Measurements from ENCODE around the gene SLC22A6. TPM values are rescaled to one million over a fixed set of nuclear protein-coding genes. Genes with fewer than 3 reads are reported as not detected.
A peak's percentile ranks its signal among the peaks of the same experiment; 100 is the strongest.

SLC22A6 gene
- total RNA-seq, 1 experiment from 2014 or later = not detected

- CTCF ChIA-PET = interaction anchor here (0.6 to 2.4 kb wide), 4 partner anchors 24 to 93 kb away, joined by 3 to 12 read pairs (median 3); no protein-coding TSS in a partner anchor
- intact Hi-C loops (cut with micrococcal nuclease) = no loop called here
- POLR2A ChIA-PET = interaction anchor here (0.6 kb wide), 1 partner anchor 577 kb away, joined by 3 read pairs; no protein-coding TSS in a partner anchor
- no peak for TF ChIP-seq CTCF (IDR thresholded peaks at IDR 0.05; ENCODE audit: unreplicated experiment)
- Mint-ChIP-seq H3K4me3 (ENCODE audit: unreplicated experiment) (no peak overlapping the region), H3K36me3 (ENCODE audit: insufficient read depth, unreplicated experiment) (no peaks in the 10 kb centered on the region), H3K27ac (ENCODE audit: low read depth, unreplicated experiment) (no peak overlapping the region), H3K27me3 (ENCODE audit: insufficient read depth, unreplicated experiment) (peaks cover 20% of the 10 kb centered on the region), H3K4me1 (ENCODE audit: insufficient read depth, unreplicated experiment) (no peaks in the 10 kb centered on the region), H3K9me3 (ENCODE audit: unreplicated experiment) (no peaks in the 10 kb centered on the region)
- DNase-seq (ENCODE audit: unreplicated experiment) = peak; percentile 73
- no TSS peak for BruUV-seq (replicated peaks)
Measured at GRCh38 chr11:62999649-63000048, 14.9 kb upstream of the SLC22A6 start.

GRCh38 chr11:62999156-62999555 is 14.4 kb upstream of the SLC22A6 start:
- Mint-ChIP-seq H3K4me3 (ENCODE audit: unreplicated experiment) (no peak overlapping the region), H3K36me3 (ENCODE audit: insufficient read depth, unreplicated experiment) (no peaks in the 10 kb centered on the region), H3K27ac (ENCODE audit: low read depth, unreplicated experiment) (no peak overlapping the region), H3K9me3 (ENCODE audit: unreplicated experiment) (no peaks in the 10 kb centered on the region), H3K4me1 (ENCODE audit: insufficient read depth, unreplicated experiment) (no peaks in the 10 kb centered on the region), H3K27me3 (ENCODE audit: insufficient read depth, unreplicated experiment) (peaks cover 15% of the 10 kb centered on the region)
- CTCF ChIA-PET = interaction anchor here (0.6 to 2.4 kb wide), 4 partner anchors 24 to 93 kb away, joined by 3 to 12 read pairs (median 3); no protein-coding TSS in a partner anchor
- intact Hi-C loops (cut with micrococcal nuclease) = no loop called here
- BruUV-seq (replicated peaks) = no TSS peak
- no peak for DNase-seq (ENCODE audit: unreplicated experiment)
- POLR2A ChIA-PET = interaction anchor here (0.6 kb wide), 1 partner anchor 577 kb away, joined by 3 read pairs; no protein-coding TSS in a partner anchor
- TF ChIP-seq CTCF (IDR thresholded peaks at IDR 0.05; ENCODE audit: unreplicated experiment) = no peak

DNA sequence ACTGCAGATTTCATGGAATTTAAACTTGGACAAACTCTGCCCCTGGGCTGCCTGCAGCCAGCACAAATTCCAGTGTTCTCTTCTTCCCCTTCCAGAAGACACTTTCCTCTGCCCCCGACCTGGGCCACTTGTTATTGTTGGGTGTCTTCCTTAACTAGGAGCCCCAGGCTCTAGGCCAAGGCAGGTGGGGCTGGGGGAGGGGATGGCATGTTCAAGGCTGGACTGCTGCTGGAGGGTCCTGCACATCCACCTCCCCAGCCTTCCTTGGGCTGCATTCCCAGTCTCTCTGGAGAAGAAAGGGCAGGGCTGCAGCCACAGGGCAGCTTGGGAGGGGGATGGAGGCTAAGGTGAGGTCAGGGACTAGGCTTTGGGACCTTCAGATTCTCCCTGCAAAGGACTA is 11.5 kb upstream of the SLC22A6 start:
- intact Hi-C loops (cut with micrococcal nuclease) = no loop called here
- H3K27ac Mint-ChIP-seq (ENCODE audit: low read depth, unreplicated experiment) = no peak overlapping the region
- H3K4me3 Mint-ChIP-seq (ENCODE audit: unreplicated experiment) = no peak overlapping the region
- no peaks in the 10 kb centered on the region for H3K9me3 Mint-ChIP-seq (ENCODE audit: unreplicated experiment)
- CTCF ChIA-PET = no interaction called here
- TF ChIP-seq CTCF (IDR thresholded peaks at IDR 0.05; ENCODE audit: unreplicated experiment) = no peak
- POLR2A ChIA-PET = no interaction called here
- H3K4me1 Mint-ChIP-seq (ENCODE audit: insufficient read depth, unreplicated experiment) = no peaks in the 10 kb centered on the region
- BruUV-seq (replicated peaks) = no TSS peak
- H3K36me3 Mint-ChIP-seq (ENCODE audit: insufficient read depth, unreplicated experiment) = no peaks in the 10 kb centered on the region
- DNase-seq (ENCODE audit: unreplicated experiment) = no peak
- H3K27me3 Mint-ChIP-seq (ENCODE audit: insufficient read depth, unreplicated experiment) = peaks cover 26% of the 10 kb centered on the region

DNA sequence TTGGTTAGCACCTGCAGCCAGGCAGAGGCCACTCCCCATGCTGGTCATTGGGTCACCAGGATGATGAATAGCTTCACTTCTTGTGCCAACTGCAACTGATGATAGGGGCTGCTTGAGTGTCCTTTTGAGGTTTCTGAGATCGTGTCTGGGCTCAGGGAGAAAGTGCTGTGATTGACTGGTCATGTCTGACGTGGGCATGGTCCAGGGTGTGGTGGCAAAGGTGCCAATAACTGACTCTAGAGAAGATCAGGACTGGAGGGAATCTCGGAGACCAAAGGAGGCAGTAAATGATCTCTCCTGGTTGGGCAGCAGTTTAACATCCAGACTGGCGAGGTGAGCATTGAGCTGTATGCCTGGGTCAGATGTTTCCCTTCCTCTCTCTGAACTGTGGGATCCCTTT is 10.0 kb upstream of the SLC22A6 start:
- TF ChIP-seq CTCF (IDR thresholded peaks at IDR 0.05; ENCODE audit: unreplicated experiment) = no peak
- no peak overlapping the region for H3K4me3 Mint-ChIP-seq (ENCODE audit: unreplicated experiment)
- H3K36me3 Mint-ChIP-seq (ENCODE audit: insufficient read depth, unreplicated experiment) = no peaks in the 10 kb centered on the region
- H3K4me1 Mint-ChIP-seq (ENCODE audit: insufficient read depth, unreplicated experiment) = no peaks in the 10 kb centered on the region
- peaks cover 37% of the 10 kb centered on the region for H3K27me3 Mint-ChIP-seq (ENCODE audit: insufficient read depth, unreplicated experiment)
- H3K27ac Mint-ChIP-seq (ENCODE audit: low read depth, unreplicated experiment) = no peak overlapping the region
- H3K9me3 Mint-ChIP-seq (ENCODE audit: unreplicated experiment) = no peaks in the 10 kb centered on the region
- intact Hi-C loops (cut with micrococcal nuclease) = no loop called here
- ChIA-PET CTCF (interaction anchor here (0.5 to 3.3 kb wide), 5 partner anchors 13 to 160 kb away, joined by 3 to 11 read pairs (median 4); no protein-coding TSS in a partner anchor), POLR2A (no interaction called here)
- BruUV-seq (replicated peaks) = no TSS peak
- no peak for DNase-seq (ENCODE audit: unreplicated experiment)
